Head of caudate nucleus (tissue), 42 donors: ENCODE data around the gene LACTB.

Source experiments
- DNase-seq, 42 donors: peaks; one replicate each; pipeline versions ENCODE4 v3.0.0 to v3.0.0-alpha.2; 2020 to 2021; ENCODE audit warnings: mixed read lengths in 7 of 42
- intact Hi-C: fragments of 100-400 bp; cut with DNase I; formaldehyde crosslinking; loops from one replicate; pipeline ENCODE4 v1.15.0; 2022

LACTB gene

DNA sequence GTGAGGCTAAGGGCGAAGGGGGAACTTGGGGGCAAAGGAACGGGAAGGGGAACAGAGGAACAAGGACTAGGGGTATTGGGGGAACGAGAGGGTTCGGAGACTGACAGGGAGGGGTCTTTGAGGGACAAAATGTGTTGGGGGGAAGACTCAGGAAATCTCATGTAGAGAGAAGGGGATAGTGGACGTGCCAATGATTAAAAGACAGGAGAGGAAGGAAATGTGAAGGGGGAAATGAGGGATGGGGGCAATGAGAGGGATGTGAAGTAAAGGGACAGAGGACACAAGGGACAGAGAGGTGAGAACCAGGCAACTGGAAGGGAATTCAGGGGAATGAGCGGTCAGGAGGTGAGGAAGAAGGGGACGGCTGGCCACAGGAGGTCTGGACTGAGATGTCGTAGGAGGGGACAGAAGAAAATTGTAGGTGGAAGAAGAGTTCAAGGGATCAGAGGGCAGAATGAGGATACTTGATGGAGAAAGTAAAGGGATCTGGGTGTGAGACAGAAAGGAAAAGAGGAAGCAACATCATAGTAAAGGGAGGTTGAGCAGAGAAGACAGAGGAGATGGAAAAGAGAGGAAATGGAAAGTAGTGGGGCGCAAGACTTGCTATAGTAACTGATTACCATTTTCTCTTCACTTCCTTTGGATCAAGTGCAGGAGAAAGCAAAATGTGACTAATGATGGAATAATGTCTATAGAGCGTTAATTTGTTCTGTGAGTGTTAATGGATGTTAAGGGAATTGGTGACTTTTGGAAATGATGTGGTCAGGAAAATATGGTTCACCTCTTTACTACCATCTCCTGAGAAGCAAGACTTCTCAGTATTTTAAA lies 68.5 kb downstream of the LACTB start:
- intact Hi-C loops, result loop anchor here (2.0 to 5.0 kb wide), 3 partner anchors 33 to 143 kb away; partner anchors contain the start of genes APH1B and RPS27L
- DNase-seq, result no peak

DNA sequence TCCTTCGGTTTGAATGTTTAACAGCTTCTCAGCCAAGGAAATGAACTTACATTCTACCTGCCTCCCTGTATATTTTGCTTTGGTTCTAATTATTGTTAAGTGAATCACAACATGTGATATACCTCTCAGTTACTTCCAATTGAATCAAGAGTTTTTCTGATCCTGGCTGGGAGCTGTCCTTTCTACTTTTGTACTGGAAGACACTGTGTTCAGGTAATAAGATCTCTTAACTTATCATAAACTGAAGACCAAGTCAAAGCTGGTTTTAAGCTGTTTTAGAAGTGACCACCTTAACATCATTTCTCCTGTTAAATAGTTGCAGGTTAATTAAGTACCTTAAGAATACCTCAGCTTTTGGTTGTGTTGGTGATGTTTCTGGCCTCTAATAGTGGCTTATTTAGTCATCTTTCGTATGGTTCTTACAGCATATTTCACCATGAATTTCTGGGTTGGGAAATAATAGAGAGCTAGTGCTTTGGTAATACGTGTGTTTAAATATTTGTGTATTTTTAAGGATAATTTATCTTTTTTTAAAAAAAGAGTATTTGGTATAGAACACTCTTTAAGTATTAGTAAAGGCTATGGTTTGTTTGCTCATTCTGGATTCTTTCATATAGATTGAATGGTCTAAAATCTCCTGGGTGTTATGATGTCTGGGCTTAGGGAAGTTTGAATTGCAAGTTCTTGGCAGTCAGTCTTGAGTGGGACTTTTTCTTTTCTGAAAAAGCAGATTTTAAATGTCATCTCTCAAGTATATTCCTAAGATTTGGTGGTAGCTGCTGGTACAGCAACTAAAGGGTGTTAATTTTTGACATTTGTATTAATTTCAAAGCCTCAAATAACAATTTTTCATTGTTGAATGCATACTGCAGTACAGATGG lies 69.3 kb downstream of the LACTB start:
- DNase-seq, result no peak
- intact Hi-C loops, result no loop called here
